ENCODE data around the gene RPS2. TPM values are rescaled to one million over a fixed set of nuclear protein-coding genes. Genes with fewer than 3 reads are reported as not detected.

The RPS2 gene
- total RNA-seq, 1 donor from 2014 or later = 3,223 TPM

DNA sequence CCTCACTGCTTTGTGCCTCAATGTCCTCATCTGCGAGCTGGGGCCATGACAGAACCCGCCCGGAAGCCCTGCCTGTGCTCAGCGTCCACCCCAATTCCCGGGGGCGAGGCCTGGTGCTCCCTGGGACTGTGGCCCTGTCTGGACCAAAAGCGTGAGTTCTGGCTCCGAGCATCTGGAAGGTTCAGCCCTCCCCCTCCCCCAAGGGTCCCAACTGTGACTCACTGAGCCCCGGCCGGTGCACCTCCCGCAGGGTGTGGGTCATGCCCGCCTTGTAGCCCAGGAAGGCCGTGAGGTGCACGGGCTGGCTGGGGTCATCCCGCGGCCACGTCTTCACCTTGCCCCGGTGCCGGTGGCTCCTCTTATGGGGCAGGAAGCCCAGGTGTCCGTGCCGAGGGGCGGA is 10.9 kb downstream of the RPS2 start:
- Mint-ChIP-seq H3K27ac (ENCODE audit: unreplicated experiment) (no peak overlapping the region), H3K36me3 (ENCODE audit: low read depth, unreplicated experiment) (no peaks in the 10 kb centered on the region), H3K4me1 (ENCODE audit: unreplicated experiment) (no peaks in the 10 kb centered on the region), H3K4me3 (ENCODE audit: unreplicated experiment) (no peak overlapping the region), H3K27me3 (ENCODE audit: unreplicated experiment) (peaks cover 7% of the 10 kb centered on the region), H3K9me3 (ENCODE audit: unreplicated experiment) (no peaks in the 10 kb centered on the region)
- TF ChIP-seq, protein P1, sequence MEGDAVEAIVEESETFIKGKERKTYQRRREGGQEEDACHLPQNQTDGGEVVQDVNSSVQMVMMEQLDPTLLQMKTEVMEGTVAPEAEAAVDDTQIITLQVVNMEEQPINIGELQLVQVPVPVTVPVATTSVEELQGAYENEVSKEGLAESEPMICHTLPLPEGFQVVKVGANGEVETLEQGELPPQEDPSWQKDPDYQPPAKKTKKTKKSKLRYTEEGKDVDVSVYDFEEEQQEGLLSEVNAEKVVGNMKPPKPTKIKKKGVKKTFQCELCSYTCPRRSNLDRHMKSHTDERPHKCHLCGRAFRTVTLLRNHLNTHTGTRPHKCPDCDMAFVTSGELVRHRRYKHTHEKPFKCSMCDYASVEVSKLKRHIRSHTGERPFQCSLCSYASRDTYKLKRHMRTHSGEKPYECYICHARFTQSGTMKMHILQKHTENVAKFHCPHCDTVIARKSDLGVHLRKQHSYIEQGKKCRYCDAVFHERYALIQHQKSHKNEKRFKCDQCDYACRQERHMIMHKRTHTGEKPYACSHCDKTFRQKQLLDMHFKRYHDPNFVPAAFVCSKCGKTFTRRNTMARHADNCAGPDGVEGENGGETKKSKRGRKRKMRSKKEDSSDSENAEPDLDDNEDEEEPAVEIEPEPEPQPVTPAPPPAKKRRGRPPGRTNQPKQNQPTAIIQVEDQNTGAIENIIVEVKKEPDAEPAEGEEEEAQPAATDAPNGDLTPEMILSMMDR (IDR thresholded peaks at IDR 0.05; ENCODE audit: unreplicated experiment) = no peak
- DNase-seq (ENCODE audit: low spot score) = no peak

DNA sequence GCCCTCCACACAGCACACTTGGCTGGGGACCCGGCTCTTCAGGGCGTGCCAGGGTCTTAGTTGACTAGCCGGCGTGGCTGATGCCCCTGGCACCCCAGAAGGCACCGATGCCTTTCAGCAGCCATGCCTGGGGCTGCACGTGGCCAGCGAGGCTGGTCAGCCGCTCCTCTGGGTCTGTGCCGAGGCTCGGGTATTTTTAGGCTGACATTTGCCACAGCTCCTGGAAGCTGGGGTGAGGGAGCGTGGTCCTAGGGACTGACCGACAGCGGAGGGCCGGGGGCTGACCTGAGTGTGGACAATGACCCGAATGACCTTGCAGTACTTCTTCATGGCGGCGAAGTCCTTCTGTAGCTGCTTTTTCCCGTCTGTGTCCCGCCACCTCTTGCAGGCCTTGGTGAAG is 14.1 kb downstream of the RPS2 start:
- peaks cover 6% of the 10 kb centered on the region for H3K27me3 Mint-ChIP-seq (ENCODE audit: unreplicated experiment)
- no peak overlapping the region for H3K4me3 Mint-ChIP-seq (ENCODE audit: unreplicated experiment)
- H3K4me1 Mint-ChIP-seq (ENCODE audit: unreplicated experiment) = no peaks in the 10 kb centered on the region
- no peaks in the 10 kb centered on the region for H3K36me3 Mint-ChIP-seq (ENCODE audit: low read depth, unreplicated experiment)
- no peak overlapping the region for H3K27ac Mint-ChIP-seq (ENCODE audit: unreplicated experiment)
- no peak for DNase-seq (ENCODE audit: low spot score)
- no peaks in the 10 kb centered on the region for H3K9me3 Mint-ChIP-seq (ENCODE audit: unreplicated experiment)
- TF ChIP-seq, protein P1 (IDR thresholded peaks at IDR 0.05; ENCODE audit: unreplicated experiment) = no peak

DNA sequence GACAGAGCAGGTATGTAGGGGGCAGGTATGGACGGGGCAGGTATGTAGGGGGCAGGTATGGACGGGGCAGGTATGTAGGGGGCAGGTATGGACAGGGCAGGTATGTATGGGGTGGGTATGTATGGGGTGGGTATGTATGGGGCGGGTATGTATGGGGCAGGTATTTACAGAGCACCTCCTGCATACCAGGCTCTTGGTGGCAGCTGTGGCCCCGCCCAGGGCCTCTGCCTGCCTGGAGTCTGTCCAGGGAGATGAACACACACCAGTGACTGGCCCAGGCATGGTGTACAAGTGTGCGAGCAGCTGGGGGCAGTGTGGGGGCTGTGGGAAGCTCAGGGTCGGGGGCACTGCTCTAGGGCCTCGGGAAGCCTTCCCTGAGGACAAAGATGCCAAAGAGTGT is 14.6 kb downstream of the RPS2 start:
- H3K4me1 Mint-ChIP-seq (ENCODE audit: unreplicated experiment) = no peaks in the 10 kb centered on the region
- no peak for DNase-seq (ENCODE audit: low spot score)
- no peaks in the 10 kb centered on the region for H3K36me3 Mint-ChIP-seq (ENCODE audit: low read depth, unreplicated experiment)
- H3K4me3 Mint-ChIP-seq (ENCODE audit: unreplicated experiment) = no peak overlapping the region
- TF ChIP-seq, protein P1 (IDR thresholded peaks at IDR 0.05; ENCODE audit: unreplicated experiment) = no peak
- H3K9me3 Mint-ChIP-seq (ENCODE audit: unreplicated experiment) = no peaks in the 10 kb centered on the region
- H3K27me3 Mint-ChIP-seq (ENCODE audit: unreplicated experiment) = peaks cover 6% of the 10 kb centered on the region
- H3K27ac Mint-ChIP-seq (ENCODE audit: unreplicated experiment) = no peak overlapping the region

DNA sequence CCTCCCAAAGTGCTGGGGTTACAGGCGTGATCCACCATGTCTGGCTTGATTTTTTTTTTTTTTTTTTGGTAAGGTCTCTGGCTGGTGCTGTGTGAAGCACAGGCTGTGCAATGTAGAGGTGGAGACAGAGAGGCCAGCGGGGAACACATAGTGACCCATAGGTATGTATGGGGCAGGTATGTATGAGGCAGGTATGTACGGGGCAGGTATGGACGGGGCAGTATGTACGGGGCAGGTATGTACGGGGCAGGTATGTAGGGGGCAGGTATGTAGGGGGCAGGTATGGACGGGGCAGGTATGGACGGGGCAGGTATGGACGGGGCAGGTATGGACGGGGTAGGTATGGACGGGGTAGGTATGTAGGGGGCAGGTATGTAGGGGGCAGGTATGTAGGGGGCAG is 15.1 kb downstream of the RPS2 start:
- no peaks in the 10 kb centered on the region for H3K36me3 Mint-ChIP-seq (ENCODE audit: low read depth, unreplicated experiment)
- no peak overlapping the region for H3K4me3 Mint-ChIP-seq (ENCODE audit: unreplicated experiment)
- no peak for DNase-seq (ENCODE audit: low spot score)
- no peaks in the 10 kb centered on the region for H3K9me3 Mint-ChIP-seq (ENCODE audit: unreplicated experiment)
- peaks cover 6% of the 10 kb centered on the region for H3K27me3 Mint-ChIP-seq (ENCODE audit: unreplicated experiment)
- H3K27ac Mint-ChIP-seq (ENCODE audit: unreplicated experiment) = no peak overlapping the region
- TF ChIP-seq, protein P1 (IDR thresholded peaks at IDR 0.05; ENCODE audit: unreplicated experiment) = no peak
- no peaks in the 10 kb centered on the region for H3K4me1 Mint-ChIP-seq (ENCODE audit: unreplicated experiment)

DNA sequence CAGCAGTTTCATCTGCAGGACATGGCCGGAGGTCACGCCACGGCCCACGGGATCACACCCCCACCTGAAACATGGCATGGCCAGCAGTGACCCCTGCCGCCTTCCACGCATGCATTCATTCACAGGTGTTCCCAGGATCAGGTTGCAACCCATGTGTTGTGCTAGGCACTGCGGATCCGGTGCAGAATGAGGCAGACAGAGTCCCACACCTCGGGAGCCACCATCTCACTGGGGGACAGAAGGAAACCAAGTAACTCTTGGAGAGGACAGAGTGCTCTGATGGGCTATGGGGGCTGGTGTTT is 17.3 kb downstream of the RPS2 start:
- H3K4me1 Mint-ChIP-seq (ENCODE audit: unreplicated experiment) = no peaks in the 10 kb centered on the region
- H3K27ac Mint-ChIP-seq (ENCODE audit: unreplicated experiment) = no peak overlapping the region
- no peaks in the 10 kb centered on the region for H3K9me3 Mint-ChIP-seq (ENCODE audit: unreplicated experiment)
- H3K27me3 Mint-ChIP-seq (ENCODE audit: unreplicated experiment) = peaks cover 10% of the 10 kb centered on the region
- TF ChIP-seq, protein P1 (IDR thresholded peaks at IDR 0.05; ENCODE audit: unreplicated experiment) = no peak
- no peaks in the 10 kb centered on the region for H3K36me3 Mint-ChIP-seq (ENCODE audit: low read depth, unreplicated experiment)
- H3K4me3 Mint-ChIP-seq (ENCODE audit: unreplicated experiment) = no peak overlapping the region
- DNase-seq (ENCODE audit: low spot score) = no peak

Data from endothelial cell (in vitro differentiated cells).